Stomach (tissue), 9 donors: ENCODE measurements around the gene SIPA1L2. TPM values are rescaled to one million over a fixed set of nuclear protein-coding genes. Genes with fewer than 3 reads are reported as not detected.

ENCODE experiments used
- DNase-seq, 2 donors: peaks; one replicate each; pipeline versions ENCODE4 v3.0.0 to v3.0.0-alpha.2; 2013 to 2019
- H3K27ac ChIP-seq, 5 donors: fragments of 200-600 bp in 4 of 5; sonication (generic) in 4 of 5; one replicate each; pipeline ENCODE4 v1.5.1; 2013 to 2019; ENCODE audit warnings: mild to moderate bottlenecking in 1 of 5, moderate library complexity in 1 of 5
- H3K27me3 ChIP-seq, 3 donors: fragments of 200-600 bp; sonication (generic); one replicate each; pipeline ENCODE4 v1.5.1; 2017 to 2019; ENCODE audit warnings: mixed run types in 1 of 3
- H3K36me3 ChIP-seq, 4 donors: fragments of 200-600 bp; sonication (generic); 1 replicate in 3 of 4; 2 replicates in 1 of 4; pipeline ENCODE4 v1.5.1; 2016 to 2019
- H3K4me1 ChIP-seq, 4 donors: fragments of 200-600 bp; sonication (generic); one replicate each; pipeline ENCODE4 v1.5.1; 2016 to 2019
- H3K4me3 ChIP-seq, 4 donors: fragments of 200-600 bp; sonication (generic) in 3 of 4; one replicate each; pipeline ENCODE4 v1.5.1; 2016 to 2019; ENCODE audit warnings: mild to moderate bottlenecking in 1 of 4
- H3K9me3 ChIP-seq, 4 donors: fragments of 200-600 bp; sonication (generic); one replicate each; pipeline ENCODE4 v1.5.1; 2016 to 2019
- EP300 ChIP-seq: sonication (generic); formaldehyde crosslinking; IDR thresholded peaks from one replicate; pipeline ENCODE4 v1.6.1; 2017; ENCODE audit warnings: antibody characterized with exemption
- POLR2A ChIP-seq, 4 donors: fragments of 450-650 bp; IDR thresholded peaks; one replicate each; pipeline ENCODE4 v1.6.1; 2016; ENCODE audit warnings: antibody characterized with exemption in 4 of 4, control low read depth in 2 of 4, mild to moderate bottlenecking in 1 of 4, moderate library complexity in 1 of 4
- POLR2AphosphoS5 ChIP-seq, 3 donors: sonication (generic); formaldehyde crosslinking; IDR thresholded peaks; one replicate each; pipeline ENCODE4 v1.6.1; 2016; ENCODE audit warnings: antibody characterized with exemption in 3 of 3
- WGBS, 5 donors: extraction: QIAGEN DNeasy Blood & Tissue Kit in 3 of 5; methylation state at CpG; one replicate each; pipeline versions ENCODE4 v1.1.5 to v1.1.7; 2013 to 2018; 5-methylcytosine and 5-hydroxymethylcytosine counted together
- intact Hi-C: fragments of 100-400 bp; cut with DNase I; formaldehyde crosslinking; loops from one replicate; pipeline ENCODE4 v1.15.1; 2023; ENCODE audit warnings: low total_unique reads
- polyA plus RNA-seq, 3 donors: library from polyadenylated mRNA; stranded (reverse); fragments of 200-250 nt; gene quantifications; one replicate each; pipeline ENCODE4 v1.2.3, GENCODE V29; 2013
- total RNA-seq, 5 donors: library from RNA; depleted of rRNA; stranded (reverse); fragments of >200 nt; gene quantifications; one replicate each; pipeline versions ENCODE4 v1.1.0 to v1.2.3, GENCODE V29; 2014 to 2016
- TF ChIP-seq, protein P1 (sequence below), 7 experiments: fragments of 450-650 bp in 4 of 7; fragments of 200-600 bp in 3 of 7; sonication (generic) in 3 of 7; IDR thresholded peaks; one replicate each; pipeline ENCODE4 v1.5.1; 2016 to 2019; ENCODE audit warnings: antibody characterized with exemption in 7 of 7, control low read depth in 2 of 7, mild to moderate bottlenecking in 1 of 7
- donor health status: healthy with polysubstance abuse.
- donor health status: Bipolar disorder and iron deficiency.
- donor health status: healthy.

The SIPA1L2 gene
- total and polyA plus RNA-seq, 8 donors: 2.5 to 240 (median 10.3) TPM

DNA sequence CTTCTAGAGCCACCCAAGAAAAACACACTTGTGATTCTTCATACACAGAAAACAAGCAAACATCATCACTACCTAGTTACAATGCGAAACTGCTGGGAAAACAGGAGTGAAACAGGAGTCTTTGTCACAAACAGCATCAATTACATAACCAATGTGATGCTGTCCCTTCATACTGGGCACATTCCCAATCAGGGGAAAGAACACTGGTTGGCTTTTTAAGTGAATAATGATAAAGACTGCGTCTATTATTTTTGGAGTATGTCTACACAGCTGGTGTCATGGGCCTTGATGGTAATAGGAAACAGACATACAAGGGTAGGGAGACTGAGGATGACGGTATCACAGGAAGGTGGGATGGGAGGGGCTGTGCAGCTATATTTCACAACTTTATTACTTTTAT, 43.3 kb downstream of the SIPA1L2 start:
- DNase-seq: no peak
- Histone ChIP-seq H3K27me3 (no peaks in the 10 kb centered on the region), H3K4me3 (no peak overlapping the region), H3K27ac (no peak overlapping the region), H3K9me3 (no peaks in the 10 kb centered on the region), H3K36me3 (no peaks in the 10 kb centered on the region), H3K4me1 (peaks cover 0 to 22% (median 2%) of the 10 kb centered on the region in 4 donors)
- 70 to 91% (median 82%) methylated on average over 3 of the region's 3 CpGs for WGBS, 5 donors
- no peak for TF ChIP-seq POLR2A (IDR thresholded peaks at IDR 0.05)
- TF ChIP-seq POLR2AphosphoS5 (IDR thresholded peaks at IDR 0.05): no peak
- no peak for TF ChIP-seq EP300
- TF ChIP-seq, protein P1, sequence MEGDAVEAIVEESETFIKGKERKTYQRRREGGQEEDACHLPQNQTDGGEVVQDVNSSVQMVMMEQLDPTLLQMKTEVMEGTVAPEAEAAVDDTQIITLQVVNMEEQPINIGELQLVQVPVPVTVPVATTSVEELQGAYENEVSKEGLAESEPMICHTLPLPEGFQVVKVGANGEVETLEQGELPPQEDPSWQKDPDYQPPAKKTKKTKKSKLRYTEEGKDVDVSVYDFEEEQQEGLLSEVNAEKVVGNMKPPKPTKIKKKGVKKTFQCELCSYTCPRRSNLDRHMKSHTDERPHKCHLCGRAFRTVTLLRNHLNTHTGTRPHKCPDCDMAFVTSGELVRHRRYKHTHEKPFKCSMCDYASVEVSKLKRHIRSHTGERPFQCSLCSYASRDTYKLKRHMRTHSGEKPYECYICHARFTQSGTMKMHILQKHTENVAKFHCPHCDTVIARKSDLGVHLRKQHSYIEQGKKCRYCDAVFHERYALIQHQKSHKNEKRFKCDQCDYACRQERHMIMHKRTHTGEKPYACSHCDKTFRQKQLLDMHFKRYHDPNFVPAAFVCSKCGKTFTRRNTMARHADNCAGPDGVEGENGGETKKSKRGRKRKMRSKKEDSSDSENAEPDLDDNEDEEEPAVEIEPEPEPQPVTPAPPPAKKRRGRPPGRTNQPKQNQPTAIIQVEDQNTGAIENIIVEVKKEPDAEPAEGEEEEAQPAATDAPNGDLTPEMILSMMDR (IDR thresholded peaks at IDR 0.05): no peak
- intact Hi-C loops: no loop called here

GRCh38 chr1:232585486-232585885, 44.4 kb downstream of the SIPA1L2 start:
- Histone ChIP-seq H3K9me3 (no peaks in the 10 kb centered on the region), H3K27me3 (no peaks in the 10 kb centered on the region), H3K4me1 (peaks cover 0 to 14% (median 0%) of the 10 kb centered on the region in 4 donors), H3K4me3 (no peak overlapping the region), H3K27ac (no peak overlapping the region), H3K36me3 (no peaks in the 10 kb centered on the region)
- DNase-seq: no peak
- no peak for TF ChIP-seq POLR2A (IDR thresholded peaks at IDR 0.05)
- TF ChIP-seq, protein P1 (IDR thresholded peaks at IDR 0.05): no peak
- no peak for TF ChIP-seq POLR2AphosphoS5 (IDR thresholded peaks at IDR 0.05)
- no peak for TF ChIP-seq EP300
- intact Hi-C loops: no loop called here

DNA sequence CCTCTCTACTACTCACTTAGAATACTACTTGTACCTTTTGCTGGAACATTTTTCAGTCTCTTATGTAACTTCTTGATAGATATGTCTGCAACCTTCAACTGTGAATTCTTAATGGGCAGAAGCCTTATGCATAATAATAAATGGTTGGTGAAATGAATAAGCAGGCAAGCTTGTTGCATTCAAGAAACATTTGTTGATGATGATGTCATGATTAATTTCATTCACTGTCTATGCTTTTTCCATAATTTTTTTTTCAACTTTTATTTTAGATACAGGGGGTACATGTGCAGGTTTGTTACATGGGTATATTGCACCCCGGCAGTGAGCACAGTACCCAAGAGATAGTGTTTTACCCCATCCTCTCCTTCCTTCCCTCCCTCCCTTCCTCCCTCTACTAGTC, 48.0 kb downstream of the SIPA1L2 start:
- H3K27me3 ChIP-seq: no peaks in the 10 kb centered on the region
- no peaks in the 10 kb centered on the region for H3K9me3 ChIP-seq
- WGBS, 5 donors: 88 to 97% (median 95%) methylated on average over 1 of the region's 1 CpG
- no peak overlapping the region for H3K27ac ChIP-seq
- TF ChIP-seq, protein P1 (IDR thresholded peaks at IDR 0.05): no peak
- no peak for TF ChIP-seq POLR2A (IDR thresholded peaks at IDR 0.05)
- no peak for TF ChIP-seq EP300
- no peak for TF ChIP-seq POLR2AphosphoS5 (IDR thresholded peaks at IDR 0.05)
- no peak for DNase-seq
- H3K4me1 ChIP-seq: peaks cover under 1 to 21% (median 8%) of the 10 kb centered on the region in 4 donors
- intact Hi-C loops: no loop called here
- H3K36me3 ChIP-seq: no peaks in the 10 kb centered on the region
- no peak overlapping the region for H3K4me3 ChIP-seq

Other genes starting within 250 kb of the SIPA1L2 start
- 1 to 10 TPM in 3 of 5 donors, under 1 TPM in 1, not detected in 1; 0.45 to 1.6 (median 1.5) TPM for gene MAP10, start 175.3 kb upstream of the SIPA1L2 start, total RNA-seq
- gene MAP10, start 175.3 kb upstream of the SIPA1L2 start, polyA plus RNA-seq: 1 to 10 TPM in 2 of 3 donors, under 1 TPM in 1; 0.56 to 1.4 (median 1.2) TPM